B cell (primary cell): Measurements from ENCODE around the gene EFHC2.

Experiments
- CTCF ChIP-seq: fragments of 200-600 bp; IDR thresholded peaks from one replicate; pipeline ENCODE4 v1.8.0; 2022; ENCODE audit warnings: antibody characterized with exemption, mild to moderate bottlenecking
- EZH2 ChIP-seq: IDR thresholded peaks from 2 replicates; pipeline ENCODE4 v1.6.1; 2012; ENCODE audit warnings: borderline replicate concordance, low read depth, mild to moderate bottlenecking, moderate library complexity, low read length; ENCODE audit not compliant: insufficient read depth, poor library complexity, severe bottlenecking

GRCh38 chrX:44291468-44292092 is 51.9 kb downstream of the EFHC2 start:
- TF ChIP-seq CTCF (no peak), EZH2 (no peak)
